K562 (cell line): ENCODE results near the gene ITPK1. TPM values are rescaled to one million over a fixed set of nuclear protein-coding genes. Genes with fewer than 3 reads are reported as not detected.

ENCODE experiments used
- CHAMP1 ChIP-seq: fragments of 450-650 bp; IDR thresholded peaks from 2 replicates; pipeline ENCODE4 v1.6.1; 2016; ENCODE audit warnings: mild to moderate bottlenecking
- GTF2B ChIP-seq: IDR thresholded peaks from 2 replicates; pipeline ENCODE4 v1.6.1; 2011; ENCODE audit not compliant: insufficient read length; ENCODE audit errors: extremely low read depth
- POLR2G ChIP-seq: fragments of 200-400 bp; formaldehyde crosslinking; IDR thresholded peaks from 2 replicates; pipeline ENCODE4 v1.6.1; 2017; ENCODE audit warnings: low read depth, mild to moderate bottlenecking, antibody characterized with exemption, low read length, moderate library complexity
- RAD51 ChIP-seq: fragments of 450-650 bp; IDR thresholded peaks from 2 replicates; pipeline ENCODE4 v1.7.1; 2016; ENCODE audit warnings: low read depth, mild to moderate bottlenecking, borderline replicate concordance
- STAT5A ChIP-seq: IDR thresholded peaks from 2 replicates; pipeline ENCODE4 v1.6.1; 2012; ENCODE audit warnings: low read length, inconsistent platforms, borderline replicate concordance
- TAF7 ChIP-seq: fragments of 450-650 bp; IDR thresholded peaks from 2 replicates; pipeline ENCODE4 v1.6.1; 2016; ENCODE audit warnings: missing genetic modification characterization, missing compliant biosample characterization
- TAL1 ChIP-seq: fragments of 450-650 bp; IDR thresholded peaks from 2 replicates; pipeline ENCODE4 v1.6.1; 2016; ENCODE audit warnings: mild to moderate bottlenecking
- VEZF1 ChIP-seq: fragments of 200-800 bp; sonication (Bioruptor generic); IDR thresholded peaks from 2 replicates; pipeline ENCODE4 v1.6.1; 2017; ENCODE audit warnings: missing genetic modification characterization, missing compliant biosample characterization
- ZBTB49 ChIP-seq: sonication (generic); formaldehyde crosslinking; IDR thresholded peaks from 2 replicates; pipeline ENCODE4 v1.8.0; 2022; ENCODE audit warnings: missing genetic modification reagents, mild to moderate bottlenecking, borderline replicate concordance
- polyA plus RNA-seq, 8 experiments: library from polyadenylated mRNA; depleted of rRNA in 4 of 8; stranded (reverse) in 5 of 8; unstranded in 3 of 8; fragments of >200 nt; fragmentation: Nextera tagmentation in 2 of 8; fragmentation: Illumina TruSeq in 1 of 8; extraction: Ambion mirVana in 2 of 8; extraction: Trizol in 1 of 8; gene quantifications; 2 replicates each; pipeline versions ENCODE4 v1.2.1 to v1.2.3, GENCODE V29; 2011 to 2014; ENCODE audit warnings: inconsistent platforms in 1 of 8, missing spikeins in 1 of 8
- total RNA-seq, 7 experiments: library from RNA; depleted of rRNA in 6 of 7; stranded (reverse); fragments of >200 nt in 6 of 7; fragmentation: Illumina TruSeq in 2 of 7; extraction: Trizol in 2 of 7; gene quantifications; 2 replicates each; pipeline versions ENCODE4 v1.2.1 to v1.2.3, GENCODE V29; 2011 to 2021; ENCODE audit warnings: low replicate concordance in 1 of 7

Gene ITPK1
- total and polyA plus RNA-seq, 9 of the 15 experiments (the other 6 are each of a cell fraction or from before 2014, with no cell fraction given): 1.2 to 39.2 (median 23.0) TPM

- TF ChIP-seq VEZF1 (CRISPR knock-in tag): no peak
- no peak for TF ChIP-seq GTF2B
- no peak for TF ChIP-seq POLR2G
- no peak for TF ChIP-seq ZBTB49 (CRISPR knock-in tag)
- TF ChIP-seq STAT5A: no peak
- no peak for TF ChIP-seq TAF7
- TF ChIP-seq RAD51: no peak
- no peak for TF ChIP-seq CHAMP1
- no peak for TF ChIP-seq TAL1
Observed at GRCh38 chr14:92902191-92902590, 213.5 kb downstream of the ITPK1 start (continued).
